ENCODE data around the gene ERV3-1. TPM values are rescaled to one million over a fixed set of nuclear protein-coding genes. Genes with fewer than 3 reads are reported as not detected.
A peak's percentile ranks its signal among the peaks of the same experiment; 100 is the strongest.
"Not testable (repeated sequence)": the region's sequence is repeated elsewhere in the genome, so short reads cannot be mapped to it uniquely, and the experiment has no call there.

Gene ERV3-1
- 32.6 TPM for polyA plus RNA-seq (2013)

GRCh38 chr7:65006094-65006992, at the start of gene ERV3-1:
Gene ERV3-1 (minus strand): TSS chr7:65006687. CDS start chr7:64993026, 13,661 bp downstream.
- H3K4me3 ChIP-seq (ENCODE audit: control insufficient read depth in 1 of 7, extremely low read depth in 1 of 7, insufficient read depth in 4 of 7, low read depth in 2 of 7, low read length in 6 of 7): peak within 1 kb of the TSS; percentile 81 to 95 (median 93)
- peaks cover 3 to 14% (median 10%) of the 10 kb centered on the region in 4 experiments for H3K4me1 ChIP-seq (ENCODE audit: control extremely low read depth in 1 of 4, control insufficient read depth in 4 of 4, insufficient read depth in 4 of 4, low read length in 3 of 4)
- H3K27me3 ChIP-seq (replicated peaks in 2 of 5; ENCODE audit: control insufficient read depth in 4 of 5, insufficient read depth in 5 of 5, low read length in 4 of 5): no peaks in the 10 kb centered on the region
- peaks cover 2 to 26% (median 23%) of the 10 kb centered on the region in 4 experiments for H3K36me3 ChIP-seq (ENCODE audit: control insufficient read depth in 4 of 4, insufficient read depth in 4 of 4, low read length in 3 of 4)
- H3K27ac ChIP-seq (ENCODE audit: insufficient read depth in 1 of 2, low read depth in 1 of 2, low read length in 2 of 2, poor library complexity in 1 of 2, severe bottlenecking in 2 of 2): peak within 1 kb of the TSS; percentile 79 to 92
- WGBS (ENCODE audit: insufficient coverage): 0% methylated on average over 18 of the region's 33 CpGs
- peak; percentile 96 to 99 (median 98) for DNase-seq
- POLR2A ChIA-PET: interaction anchor here (0.6 to 0.8 kb wide), 2 partner anchors 32 to 46 kb away, joined by 3 to 4 read pairs; no protein-coding TSS in a partner anchor
- peaks cover 4 to 34% (median 17%) of the 10 kb centered on the region in 5 experiments for H3K9me3 ChIP-seq (ENCODE audit: control extremely low read depth in 1 of 5, control insufficient read depth in 4 of 5, insufficient read depth in 2 of 5, low read depth in 1 of 5, low read length in 4 of 5)
- CTCF ChIA-PET: interaction anchor here (1.5 to 2.0 kb wide), 2 partner anchors 9 to 31 kb away, joined by 3 to 7 read pairs; no protein-coding TSS in a partner anchor

DNA sequence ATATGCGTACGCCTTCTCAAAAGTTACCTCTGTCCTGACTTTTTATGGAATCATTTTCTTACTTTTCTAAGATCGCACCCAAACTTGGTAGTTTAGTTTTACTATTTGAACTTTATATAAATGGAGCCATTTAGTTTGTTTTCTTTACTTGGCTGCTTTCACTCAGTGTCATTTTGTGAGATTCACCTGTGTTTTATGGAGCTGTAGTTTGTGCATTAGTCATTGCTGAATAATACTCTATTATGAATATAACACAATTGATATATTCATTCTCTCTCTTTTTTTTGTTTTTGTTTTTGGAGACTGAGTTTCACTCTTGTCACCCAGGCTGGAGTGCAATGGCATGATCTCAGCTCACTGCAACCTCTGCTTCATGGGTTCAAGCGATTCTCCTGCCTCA, 49.3 kb upstream of the ERV3-1 start:
- H3K36me3 ChIP-seq (ENCODE audit: control insufficient read depth in 4 of 4, insufficient read depth in 4 of 4, low read length in 3 of 4); H3K4me3 ChIP-seq (ENCODE audit: control insufficient read depth in 1 of 7, extremely low read depth in 1 of 7, insufficient read depth in 4 of 7, low read depth in 2 of 7, low read length in 6 of 7); POLR2A ChIA-PET; H3K27ac ChIP-seq (ENCODE audit: insufficient read depth in 1 of 2, low read depth in 1 of 2, low read length in 2 of 2, poor library complexity in 1 of 2, severe bottlenecking in 2 of 2); H3K27me3 ChIP-seq (replicated peaks in 2 of 5; ENCODE audit: control insufficient read depth in 4 of 5, insufficient read depth in 5 of 5, low read length in 4 of 5); H3K4me1 ChIP-seq (ENCODE audit: control extremely low read depth in 1 of 4, control insufficient read depth in 4 of 4, insufficient read depth in 4 of 4, low read length in 3 of 4); H3K9me3 ChIP-seq (ENCODE audit: control extremely low read depth in 1 of 5, control insufficient read depth in 4 of 5, insufficient read depth in 2 of 5, low read depth in 1 of 5, low read length in 4 of 5); CTCF ChIA-PET; DNase-seq: not testable (repeated sequence)
- WGBS (ENCODE audit: insufficient coverage): 100% methylated on average over 1 of the region's 4 CpGs

GRCh38 chr7:65054466-65054994, 48.0 kb upstream of the ERV3-1 start:
- H3K27me3 ChIP-seq (replicated peaks in 2 of 5; ENCODE audit: control insufficient read depth in 4 of 5, insufficient read depth in 5 of 5, low read length in 4 of 5); POLR2A ChIA-PET; H3K27ac ChIP-seq (ENCODE audit: insufficient read depth in 1 of 2, low read depth in 1 of 2, low read length in 2 of 2, poor library complexity in 1 of 2, severe bottlenecking in 2 of 2); DNase-seq; H3K36me3 ChIP-seq (ENCODE audit: control insufficient read depth in 4 of 4, insufficient read depth in 4 of 4, low read length in 3 of 4); CTCF ChIA-PET; H3K9me3 ChIP-seq (ENCODE audit: control extremely low read depth in 1 of 5, control insufficient read depth in 4 of 5, insufficient read depth in 2 of 5, low read depth in 1 of 5, low read length in 4 of 5); H3K4me3 ChIP-seq (ENCODE audit: control insufficient read depth in 1 of 7, extremely low read depth in 1 of 7, insufficient read depth in 4 of 7, low read depth in 2 of 7, low read length in 6 of 7); H3K4me1 ChIP-seq (ENCODE audit: control extremely low read depth in 1 of 4, control insufficient read depth in 4 of 4, insufficient read depth in 4 of 4, low read length in 3 of 4): not testable (repeated sequence)
- WGBS (ENCODE audit: insufficient coverage): no CpG with 5 or more reads among the region's 2 CpGs

- H3K9me3 ChIP-seq (ENCODE audit: control extremely low read depth in 1 of 5, control insufficient read depth in 4 of 5, insufficient read depth in 2 of 5, low read depth in 1 of 5, low read length in 4 of 5); POLR2A ChIA-PET; H3K27me3 ChIP-seq (replicated peaks in 2 of 5; ENCODE audit: control insufficient read depth in 4 of 5, insufficient read depth in 5 of 5, low read length in 4 of 5); H3K36me3 ChIP-seq (ENCODE audit: control insufficient read depth in 4 of 4, insufficient read depth in 4 of 4, low read length in 3 of 4); H3K4me1 ChIP-seq (ENCODE audit: control extremely low read depth in 1 of 4, control insufficient read depth in 4 of 4, insufficient read depth in 4 of 4, low read length in 3 of 4); CTCF ChIA-PET; H3K4me3 ChIP-seq (ENCODE audit: control insufficient read depth in 1 of 7, extremely low read depth in 1 of 7, insufficient read depth in 4 of 7, low read depth in 2 of 7, low read length in 6 of 7); DNase-seq; H3K27ac ChIP-seq (ENCODE audit: insufficient read depth in 1 of 2, low read depth in 1 of 2, low read length in 2 of 2, poor library complexity in 1 of 2, severe bottlenecking in 2 of 2): not testable (repeated sequence)
- no CpG with 5 or more reads among the region's 3 CpGs for WGBS (ENCODE audit: insufficient coverage)
Measured at GRCh38 chr7:65051654-65052053, 45.2 kb upstream of the ERV3-1 start.

- H3K27ac ChIP-seq (ENCODE audit: insufficient read depth in 1 of 2, low read depth in 1 of 2, low read length in 2 of 2, poor library complexity in 1 of 2, severe bottlenecking in 2 of 2); DNase-seq; CTCF ChIA-PET; POLR2A ChIA-PET; H3K9me3 ChIP-seq (ENCODE audit: control extremely low read depth in 1 of 5, control insufficient read depth in 4 of 5, insufficient read depth in 2 of 5, low read depth in 1 of 5, low read length in 4 of 5); H3K27me3 ChIP-seq (replicated peaks in 2 of 5; ENCODE audit: control insufficient read depth in 4 of 5, insufficient read depth in 5 of 5, low read length in 4 of 5); H3K4me3 ChIP-seq (ENCODE audit: control insufficient read depth in 1 of 7, extremely low read depth in 1 of 7, insufficient read depth in 4 of 7, low read depth in 2 of 7, low read length in 6 of 7); H3K4me1 ChIP-seq (ENCODE audit: control extremely low read depth in 1 of 4, control insufficient read depth in 4 of 4, insufficient read depth in 4 of 4, low read length in 3 of 4); H3K36me3 ChIP-seq (ENCODE audit: control insufficient read depth in 4 of 4, insufficient read depth in 4 of 4, low read length in 3 of 4): not testable (repeated sequence)
Measured at GRCh38 chr7:65051139-65051538, 44.7 kb upstream of the ERV3-1 start.

- CTCF ChIA-PET; H3K27me3 ChIP-seq (replicated peaks in 2 of 5; ENCODE audit: control insufficient read depth in 4 of 5, insufficient read depth in 5 of 5, low read length in 4 of 5); H3K27ac ChIP-seq (ENCODE audit: insufficient read depth in 1 of 2, low read depth in 1 of 2, low read length in 2 of 2, poor library complexity in 1 of 2, severe bottlenecking in 2 of 2); POLR2A ChIA-PET; H3K4me3 ChIP-seq (ENCODE audit: control insufficient read depth in 1 of 7, extremely low read depth in 1 of 7, insufficient read depth in 4 of 7, low read depth in 2 of 7, low read length in 6 of 7); H3K9me3 ChIP-seq (ENCODE audit: control extremely low read depth in 1 of 5, control insufficient read depth in 4 of 5, insufficient read depth in 2 of 5, low read depth in 1 of 5, low read length in 4 of 5); DNase-seq; H3K4me1 ChIP-seq (ENCODE audit: control extremely low read depth in 1 of 4, control insufficient read depth in 4 of 4, insufficient read depth in 4 of 4, low read length in 3 of 4); H3K36me3 ChIP-seq (ENCODE audit: control insufficient read depth in 4 of 4, insufficient read depth in 4 of 4, low read length in 3 of 4): not testable (repeated sequence)
- 95% methylated on average over 2 of the region's 4 CpGs for WGBS (ENCODE audit: insufficient coverage)
Measured at GRCh38 chr7:65046329-65046728, 39.8 kb upstream of the ERV3-1 start.

DNA sequence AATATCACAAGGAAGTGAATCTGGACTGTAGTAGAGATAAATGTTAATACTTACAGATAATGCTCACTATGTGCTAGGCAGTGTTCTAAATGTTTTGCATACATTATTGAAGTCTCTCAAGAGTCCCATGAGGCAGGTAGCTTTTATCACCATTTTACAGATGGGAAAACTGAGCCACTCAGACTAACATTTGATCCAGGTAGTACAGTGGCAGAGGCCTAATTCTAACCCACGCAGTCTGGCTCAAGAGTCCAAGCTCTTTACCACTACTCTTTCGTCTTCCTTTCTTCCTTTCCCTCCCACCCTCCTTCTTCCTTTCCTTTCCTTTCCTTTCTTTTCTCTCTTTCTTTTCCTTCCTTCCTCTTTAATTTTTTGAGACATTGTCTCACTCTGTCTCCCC, 39.1 kb upstream of the ERV3-1 start:
- H3K4me1 ChIP-seq (ENCODE audit: control extremely low read depth in 1 of 4, control insufficient read depth in 4 of 4, insufficient read depth in 4 of 4, low read length in 3 of 4); H3K4me3 ChIP-seq (ENCODE audit: control insufficient read depth in 1 of 7, extremely low read depth in 1 of 7, insufficient read depth in 4 of 7, low read depth in 2 of 7, low read length in 6 of 7); DNase-seq; POLR2A ChIA-PET; CTCF ChIA-PET; H3K36me3 ChIP-seq (ENCODE audit: control insufficient read depth in 4 of 4, insufficient read depth in 4 of 4, low read length in 3 of 4); H3K27ac ChIP-seq (ENCODE audit: insufficient read depth in 1 of 2, low read depth in 1 of 2, low read length in 2 of 2, poor library complexity in 1 of 2, severe bottlenecking in 2 of 2); H3K27me3 ChIP-seq (replicated peaks in 2 of 5; ENCODE audit: control insufficient read depth in 4 of 5, insufficient read depth in 5 of 5, low read length in 4 of 5); H3K9me3 ChIP-seq (ENCODE audit: control extremely low read depth in 1 of 5, control insufficient read depth in 4 of 5, insufficient read depth in 2 of 5, low read depth in 1 of 5, low read length in 4 of 5): not testable (repeated sequence)
- 94% methylated on average over 2 of the region's 2 CpGs for WGBS (ENCODE audit: insufficient coverage)

Measured in common myeloid progenitor, CD34-positive (primary cell).